Activated naive CD4-positive, alpha-beta T cell (primary cell): ENCODE measurements around the gene PRDX4.
A peak's percentile ranks its signal among the peaks of the same experiment; 100 is the strongest.
"Not testable (repeated sequence)": the region's sequence is repeated elsewhere in the genome, so short reads cannot be mapped to it uniquely, and the experiment has no call there.

Source experiments
- DNase-seq, 4 experiments: peaks; one replicate each; lab custom pipeline; 2025; lab: John Stamatoyannopoulos, UW

Gene PRDX4

DNA sequence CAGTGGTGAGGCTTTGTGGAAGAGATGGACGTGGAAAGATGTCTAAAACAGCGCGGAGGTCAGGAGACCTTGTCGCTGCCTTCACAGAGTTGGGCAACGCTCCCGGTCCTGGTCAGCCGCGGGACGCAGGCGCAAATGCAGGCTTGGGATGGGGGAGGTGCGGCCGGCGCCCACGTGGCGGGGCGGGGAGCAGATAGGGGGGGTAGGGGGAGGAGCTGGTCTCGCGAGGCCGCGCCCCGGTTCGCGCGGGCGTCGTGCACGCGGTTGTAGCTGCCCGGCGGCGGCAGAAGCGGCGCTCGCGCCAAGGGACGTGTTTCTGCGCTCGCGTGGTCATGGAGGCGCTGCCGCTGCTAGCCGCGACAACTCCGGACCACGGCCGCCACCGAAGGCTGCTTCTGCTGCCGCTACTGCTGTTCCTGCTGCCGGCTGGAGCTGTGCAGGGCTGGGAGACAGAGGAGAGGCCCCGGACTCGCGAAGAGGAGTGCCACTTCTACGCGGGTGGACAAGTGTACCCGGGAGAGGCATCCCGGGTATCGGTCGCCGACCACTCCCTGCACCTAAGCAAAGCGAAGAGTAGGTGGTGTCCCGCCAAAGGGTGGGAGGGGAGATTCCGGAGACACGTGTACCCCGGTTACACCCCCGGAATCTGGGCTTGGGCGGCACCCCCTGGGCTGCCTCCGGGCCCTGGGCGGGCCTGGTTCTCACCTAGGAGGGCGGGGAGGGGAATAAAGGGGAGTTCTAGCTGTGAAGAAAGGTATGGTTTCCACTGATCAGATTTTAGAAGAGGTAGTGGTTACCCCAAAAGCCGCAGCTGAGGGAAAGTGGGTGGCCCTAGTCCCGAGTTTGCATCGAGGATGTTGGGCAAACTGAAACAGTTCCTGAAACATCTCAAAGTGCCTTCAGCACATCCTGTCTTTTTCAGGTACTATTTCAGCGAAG lies at the start of gene PRDX4:
PRDX4 (plus strand) TSS at position 255 of the 939 bp plus-strand sequence; CDS start at position 333, 78 bp downstream.
- peak; percentile 35 to 65 (median 36) for DNase-seq

DNA sequence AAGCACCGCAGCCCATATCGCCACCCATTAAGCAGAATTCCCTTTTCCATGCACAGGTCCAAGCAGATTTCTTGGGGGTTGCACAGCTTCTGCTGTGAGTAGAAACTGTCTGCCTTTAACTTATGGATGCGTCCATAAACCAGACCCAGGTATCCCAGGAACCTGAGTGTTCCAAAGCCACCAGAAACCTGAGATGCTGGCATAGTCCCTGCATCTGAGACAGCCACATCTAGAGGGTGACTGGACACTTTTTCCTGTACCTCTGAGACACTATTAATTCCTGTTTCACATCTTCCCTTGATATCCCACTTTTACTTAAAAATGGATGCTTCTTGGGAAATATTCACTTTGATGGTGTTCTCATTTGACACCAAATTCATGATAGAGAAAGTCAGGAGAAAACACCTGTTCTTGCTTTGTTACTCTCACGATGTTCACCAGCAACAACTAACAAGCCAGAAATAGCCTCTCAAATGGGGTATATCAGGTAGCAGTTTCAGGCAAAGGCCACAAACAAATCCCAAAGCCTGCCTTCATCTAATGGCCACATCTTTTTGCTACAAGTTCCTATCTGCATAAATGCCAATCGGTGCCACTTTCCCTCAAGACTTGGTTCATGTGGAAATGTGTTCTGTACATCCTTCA lies 45.5 kb upstream of the PRDX4 start:
- DNase-seq = no peak

DNA sequence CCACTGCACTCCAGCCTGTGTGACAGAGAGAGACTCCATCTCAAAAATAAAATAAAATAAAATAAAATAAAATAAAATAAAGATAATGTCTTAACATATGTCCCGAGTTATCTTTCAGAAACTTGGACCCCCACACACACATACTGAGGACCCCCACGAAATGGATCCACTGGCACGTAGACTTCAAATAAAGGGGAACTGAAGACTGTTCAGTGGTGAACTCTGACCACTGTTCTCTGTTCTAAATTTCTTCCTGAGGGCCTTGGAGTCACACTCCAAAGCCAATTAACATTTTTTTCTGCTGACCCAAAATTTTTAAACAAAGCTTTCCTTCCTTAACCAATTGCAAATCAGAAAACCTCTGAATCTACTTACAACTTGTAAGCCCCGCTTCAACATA lies 43.5 kb upstream of the PRDX4 start:
- no peak for DNase-seq

DNA sequence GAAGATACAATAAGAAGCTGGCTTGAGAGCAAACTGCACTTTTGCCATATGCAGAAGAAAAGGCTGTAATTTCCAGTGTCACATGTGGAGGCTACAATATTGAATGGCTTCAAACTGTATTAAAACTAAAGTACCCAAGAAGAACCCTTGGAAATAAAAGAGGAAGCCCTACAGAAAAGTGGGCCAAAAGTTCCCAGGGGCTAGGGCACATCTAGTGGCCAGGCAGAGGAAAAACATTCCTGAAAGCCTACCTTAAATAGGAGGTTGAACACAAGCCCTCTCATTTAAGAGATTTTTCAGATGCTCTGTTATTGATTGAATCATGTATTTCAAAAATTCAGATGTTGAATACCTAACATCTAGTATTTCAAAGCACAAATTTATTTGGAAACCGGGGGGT lies 40.6 kb upstream of the PRDX4 start:
- DNase-seq = no peak

DNA sequence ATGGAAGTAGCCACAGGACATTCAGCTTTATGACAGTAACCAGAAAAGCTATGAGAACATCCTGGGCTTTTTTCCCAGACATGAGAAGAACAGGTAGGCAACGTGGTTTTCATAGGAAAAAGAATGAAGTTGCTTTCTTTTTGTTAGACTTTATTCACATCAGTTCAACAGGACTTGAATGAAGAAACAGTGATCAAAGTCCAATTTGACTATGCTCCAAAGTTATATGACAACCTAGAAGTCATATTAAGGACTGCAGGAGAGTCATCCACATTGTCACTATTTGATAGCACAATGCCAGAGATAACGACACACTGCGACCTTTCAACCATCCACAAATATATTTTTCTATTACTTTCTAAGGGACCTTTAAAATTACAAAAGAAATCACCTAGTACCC lies 39.2 kb upstream of the PRDX4 start:
- DNase-seq = no peak

DNA sequence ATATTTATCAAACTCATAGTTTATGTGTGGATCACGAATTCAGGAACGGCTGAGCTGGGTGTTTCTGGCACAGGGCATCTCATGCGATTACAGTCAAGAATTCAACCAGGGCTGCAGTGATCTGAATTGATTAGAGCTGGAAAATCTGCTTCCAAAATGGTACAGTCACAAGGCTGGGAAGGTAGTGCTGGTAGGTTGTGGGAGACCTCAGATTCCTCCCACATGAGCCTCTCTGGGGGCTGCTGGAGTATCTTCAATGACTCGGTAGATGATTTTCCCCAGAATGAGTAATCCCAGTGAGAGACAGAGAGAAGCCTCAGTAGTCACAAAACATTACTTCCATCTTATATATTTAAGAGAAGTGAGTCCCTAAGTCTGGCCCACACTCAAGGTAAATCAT lies 36.2 kb upstream of the PRDX4 start:
- no peak for DNase-seq

DNA sequence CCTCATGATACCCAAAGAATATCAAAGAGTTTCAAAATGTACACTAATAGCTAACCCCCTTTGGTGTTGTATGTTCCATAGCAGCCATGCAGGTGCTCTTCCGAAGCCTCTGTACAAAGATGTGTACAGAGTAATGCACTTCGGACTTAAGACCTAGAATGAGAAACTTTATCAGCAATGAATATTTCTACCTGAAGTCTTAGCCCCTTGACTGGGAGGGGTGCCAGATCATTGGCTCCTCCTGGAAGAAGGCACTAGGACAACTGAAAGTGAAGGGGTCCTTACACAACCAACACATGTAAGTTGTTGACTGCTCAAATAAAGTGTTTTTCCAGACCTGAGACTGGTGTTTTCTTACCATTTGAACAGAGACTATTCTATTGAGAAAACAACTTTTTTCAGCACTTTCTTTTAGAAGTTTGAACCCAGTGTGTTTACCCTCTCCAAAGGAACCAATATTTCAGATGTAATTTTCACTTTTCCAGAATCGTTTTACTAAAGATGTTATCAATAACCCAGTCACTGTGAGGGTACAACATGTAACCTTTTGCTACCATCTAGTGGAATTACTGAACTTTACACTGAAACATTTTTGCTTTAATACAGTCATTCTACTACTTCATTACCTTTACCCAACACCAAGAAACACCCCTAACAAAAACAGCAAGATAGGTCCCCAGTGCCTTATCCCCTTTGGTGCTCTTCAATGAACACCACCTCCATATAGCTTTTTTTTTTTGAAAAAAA lies 33.3 kb upstream of the PRDX4 start:
- no peak for DNase-seq

DNA sequence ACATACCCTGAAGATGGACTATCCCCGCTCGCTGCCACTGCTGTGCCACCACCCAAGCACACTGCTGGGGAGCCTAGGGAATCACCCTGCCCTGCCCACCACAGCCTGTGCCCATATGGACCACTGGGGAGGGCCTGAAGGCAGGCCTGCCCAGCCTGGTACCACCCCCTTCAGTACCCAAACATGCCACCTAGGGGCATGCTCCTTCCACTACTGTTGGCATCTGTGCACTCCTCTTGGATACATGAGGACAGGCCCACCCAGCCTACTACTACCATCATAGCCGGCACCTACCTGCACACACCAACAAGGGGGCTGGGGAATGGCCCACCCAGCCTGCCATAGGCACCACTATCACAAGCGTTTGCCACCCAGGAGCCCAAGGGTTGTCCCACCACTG lies 30.1 kb upstream of the PRDX4 start:
- DNase-seq = peak in 2 of 4 experiments; percentile 17 to 22

DNA sequence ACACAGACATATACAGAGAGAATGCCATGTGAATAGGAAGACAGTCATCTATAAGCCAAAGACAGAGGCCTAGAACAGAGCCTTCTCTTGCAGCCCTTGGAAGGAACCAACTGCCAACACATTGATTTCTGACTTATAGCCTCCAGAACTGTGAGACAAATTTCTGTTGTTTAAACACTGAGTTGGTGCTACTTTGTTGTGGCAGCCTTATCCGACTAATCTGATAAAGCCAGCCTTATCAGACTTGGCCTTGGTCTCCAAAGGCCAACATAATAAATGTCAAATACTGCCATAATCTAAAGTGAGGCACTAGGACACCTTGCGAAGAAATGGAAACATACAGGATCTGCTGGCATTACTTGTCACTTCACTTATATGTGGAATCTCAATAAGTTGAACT lies 24.3 kb upstream of the PRDX4 start:
- DNase-seq = no peak

DNA sequence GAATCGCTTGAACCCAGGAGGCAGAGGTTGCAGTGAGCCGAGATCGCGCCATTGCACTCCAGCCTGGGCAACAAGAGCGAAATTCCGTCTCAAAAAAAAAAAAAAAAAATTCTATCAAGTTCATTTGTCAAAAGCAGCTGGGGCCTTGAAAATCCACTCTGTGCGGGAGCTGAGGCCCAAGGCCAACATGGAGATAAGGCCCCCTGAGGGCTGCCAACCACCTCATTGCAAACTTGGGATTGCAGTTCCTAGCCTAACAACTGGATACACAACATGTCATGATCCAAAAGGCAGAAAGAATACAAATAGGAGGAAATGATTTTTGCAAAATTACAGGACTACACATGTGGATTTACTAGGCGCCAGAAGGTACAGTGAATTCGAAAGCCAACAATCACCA lies 22.5 kb upstream of the PRDX4 start:
- no peak for DNase-seq

DNA sequence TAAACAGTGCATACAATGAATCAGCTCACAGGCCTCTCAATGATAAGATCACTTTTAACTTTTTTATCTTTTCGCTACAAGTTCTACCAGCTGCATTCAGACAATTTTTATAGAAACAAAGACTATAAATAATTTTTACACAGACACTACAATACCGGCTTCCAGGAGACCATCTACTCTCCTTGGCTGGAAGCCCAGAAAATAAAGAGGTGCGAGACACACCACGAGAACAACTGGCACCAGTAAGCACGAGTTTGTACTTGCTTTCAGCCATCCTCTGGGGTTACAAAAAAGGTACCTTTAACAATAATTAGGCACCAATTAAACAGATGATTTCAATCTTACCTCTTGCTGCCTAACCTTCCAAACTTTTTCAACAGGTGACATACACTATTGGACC lies 11.2 kb upstream of the PRDX4 start:
- DNase-seq = no peak

DNA sequence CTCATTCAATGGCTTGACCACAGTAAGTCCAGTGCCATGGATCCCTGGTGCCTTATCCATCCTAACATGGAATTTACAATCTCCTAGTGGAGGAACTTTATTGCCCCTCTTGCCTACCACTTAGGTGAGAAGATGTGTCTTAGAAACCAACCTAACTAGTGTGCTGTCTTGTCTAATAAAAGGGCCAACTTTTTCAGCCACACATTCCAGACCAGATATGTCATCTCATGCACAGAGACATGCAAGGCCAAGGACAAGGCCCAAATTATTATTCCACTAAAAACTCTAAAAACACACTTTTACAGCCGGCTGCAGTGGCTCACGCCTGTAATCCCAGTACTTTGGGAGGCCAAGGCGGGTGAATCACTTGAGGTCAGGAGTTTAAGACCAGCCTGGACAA lies 10.6 kb upstream of the PRDX4 start:
- DNase-seq = no peak

DNA sequence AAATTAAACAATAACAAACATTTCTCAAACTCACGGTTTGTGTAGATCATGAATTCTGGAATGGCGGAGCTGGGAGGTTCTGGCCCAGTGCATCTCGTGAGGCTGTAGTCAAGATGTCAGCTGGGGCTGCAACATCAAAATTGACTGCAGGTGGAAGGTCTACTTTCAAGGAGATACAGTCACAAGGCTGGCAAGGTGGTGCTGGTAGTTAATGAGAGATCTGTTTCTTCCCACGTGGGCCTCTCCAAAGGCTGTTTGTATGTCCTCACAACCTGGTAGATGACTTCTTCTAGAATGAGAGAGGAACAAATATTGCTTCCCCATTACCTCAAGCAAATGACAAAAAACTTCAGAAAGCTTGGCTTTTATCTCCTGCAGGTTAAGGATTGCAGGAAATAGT lies 8.0 kb upstream of the PRDX4 start:
- no peak for DNase-seq

DNA sequence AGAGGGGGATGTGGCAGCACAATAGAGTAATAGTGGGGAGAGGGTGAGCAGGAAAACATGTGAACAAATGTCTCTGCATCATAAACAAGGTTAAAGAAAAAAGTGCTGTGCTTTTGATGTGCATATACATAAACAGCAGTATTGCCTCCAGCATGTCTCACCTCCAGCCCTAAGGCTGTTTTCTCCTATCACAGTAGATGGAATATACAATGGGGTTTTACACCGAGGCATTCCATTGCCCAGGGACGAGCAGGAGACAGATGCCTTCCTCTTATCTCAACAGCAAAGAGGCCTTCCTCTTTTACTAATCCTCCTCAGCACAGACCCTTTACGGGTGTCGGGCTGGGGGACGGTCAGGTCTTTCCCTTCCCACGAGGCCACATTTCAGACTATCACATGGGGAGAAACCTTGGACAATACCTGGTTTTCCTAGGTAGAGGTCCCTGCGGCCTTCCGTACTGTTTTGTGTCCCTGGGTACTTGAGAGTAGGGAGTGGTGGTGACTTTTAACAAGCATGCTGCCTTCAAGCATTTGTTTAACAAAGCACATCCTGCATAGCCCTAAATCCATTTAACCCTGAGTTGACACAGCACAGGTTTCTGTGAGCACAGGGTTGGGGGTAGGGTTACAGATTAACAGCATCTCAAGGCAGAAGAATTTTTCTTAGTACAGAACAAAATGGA lies 7.1 kb upstream of the PRDX4 start:
- not testable (repeated sequence) for DNase-seq

DNA sequence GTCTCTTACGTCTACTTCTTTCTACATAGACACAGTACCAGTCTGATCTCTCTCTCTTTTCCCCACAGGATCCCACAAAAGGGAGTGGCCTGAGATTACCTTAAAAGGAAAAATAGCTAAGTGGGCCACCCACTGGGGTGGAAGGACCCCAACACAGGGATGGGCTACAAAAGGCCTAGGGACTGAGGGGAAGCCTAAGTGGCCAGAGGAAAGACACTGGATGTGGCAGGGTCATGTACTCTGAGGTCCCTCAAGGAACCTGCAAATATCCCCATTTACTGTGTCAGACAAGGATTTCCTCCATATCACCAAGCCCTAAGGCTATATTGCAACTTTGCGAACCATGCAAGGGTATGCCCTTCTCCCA lies 6.5 kb upstream of the PRDX4 start:
- no peak for DNase-seq

DNA sequence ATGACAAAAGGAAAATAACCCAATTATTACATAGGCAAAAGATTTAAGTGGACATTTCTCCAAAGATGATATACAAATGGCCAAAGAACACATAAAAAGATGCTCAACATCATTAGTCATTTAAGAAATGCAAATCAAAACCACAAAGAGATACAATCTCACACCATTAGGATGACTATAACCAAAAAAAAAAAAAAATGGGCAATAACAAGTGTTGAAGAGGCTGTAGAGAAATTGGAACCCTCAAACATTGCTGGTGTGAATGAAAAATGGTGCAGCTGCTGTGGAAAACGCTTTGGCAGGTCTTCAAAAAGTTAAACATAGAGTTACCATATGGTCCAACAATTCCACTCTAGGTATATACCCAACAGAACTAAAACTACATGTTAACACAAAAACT lies 5.6 kb upstream of the PRDX4 start:
- DNase-seq = no peak

DNA sequence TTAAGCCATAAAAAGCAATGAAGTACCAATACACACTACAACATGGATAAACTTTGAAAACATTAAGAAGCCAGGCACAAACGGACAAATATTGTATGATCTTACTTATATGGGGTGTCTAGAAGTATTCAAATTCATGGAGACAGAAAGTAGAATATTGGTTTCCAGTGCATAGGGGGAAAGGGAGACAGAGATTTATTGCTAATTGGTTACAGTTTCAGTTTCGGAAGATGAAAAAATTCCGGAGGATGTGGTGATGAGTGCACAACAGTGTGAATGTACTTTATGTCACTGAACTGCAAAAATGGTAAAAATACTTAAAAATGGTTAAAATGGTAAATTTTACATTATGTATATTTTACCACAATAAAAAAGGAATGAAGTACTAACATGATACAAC lies 5.1 kb upstream of the PRDX4 start:
- DNase-seq = no peak

DNA sequence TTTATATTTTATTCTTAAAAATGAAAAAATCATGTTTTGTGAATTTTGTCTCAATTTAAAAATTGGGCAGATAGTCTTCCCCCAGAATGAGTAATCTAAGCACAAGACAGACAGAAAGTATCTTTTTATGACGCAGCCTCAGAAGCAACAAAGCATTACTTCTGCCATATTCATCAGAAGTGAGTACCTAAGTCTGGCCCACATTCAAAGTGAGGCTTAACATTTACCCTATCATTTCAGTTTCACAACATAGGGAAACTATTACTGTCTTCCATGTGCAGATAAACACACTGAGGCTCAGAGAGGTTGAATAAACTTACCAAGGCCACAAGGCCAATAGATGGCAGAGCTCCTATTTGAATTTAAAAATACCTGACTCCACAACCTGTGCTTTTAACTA lies 4.4 kb upstream of the PRDX4 start:
- no peak for DNase-seq

DNA sequence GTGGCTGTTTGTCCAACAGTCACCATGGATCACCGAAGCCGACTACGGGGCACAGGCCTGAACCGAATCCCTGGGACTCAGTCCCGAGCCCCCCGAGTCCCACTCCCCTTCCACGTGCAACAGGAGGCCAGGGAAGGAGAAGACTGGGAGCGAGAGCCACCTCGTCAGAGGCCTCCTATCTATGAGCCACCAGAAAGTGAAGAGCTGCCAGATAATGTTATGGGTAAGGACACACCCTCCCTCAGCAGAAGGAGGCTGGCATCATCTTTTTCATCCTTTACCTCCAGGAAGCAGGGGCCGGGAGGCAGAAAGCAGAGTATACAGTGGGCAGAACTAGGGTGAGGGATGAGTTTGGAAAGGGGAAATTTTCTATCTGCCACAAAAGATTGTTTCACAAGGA lies 2.8 kb upstream of the PRDX4 start:
- DNase-seq = no peak

DNA sequence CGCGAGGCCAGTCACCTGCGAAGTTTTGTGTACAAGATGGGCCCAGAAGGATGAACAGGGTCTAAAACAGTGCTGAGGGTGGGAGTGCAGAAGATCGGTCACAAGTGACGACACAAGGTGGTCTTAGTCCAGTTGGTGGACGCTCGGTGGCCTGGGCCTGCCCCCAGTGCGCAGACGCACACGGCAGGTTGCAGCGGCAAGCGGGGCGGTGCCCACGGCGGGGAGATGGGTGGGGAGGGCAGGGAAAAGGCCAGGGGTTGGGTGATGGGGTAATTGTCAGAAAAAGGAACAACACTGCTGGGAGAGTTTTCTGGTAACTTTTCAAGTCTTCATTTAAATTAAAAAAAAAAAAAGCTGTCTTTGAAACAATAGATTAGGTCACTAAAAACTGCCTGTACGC lies 1.0 kb upstream of the PRDX4 start:
- no peak for DNase-seq

DNA sequence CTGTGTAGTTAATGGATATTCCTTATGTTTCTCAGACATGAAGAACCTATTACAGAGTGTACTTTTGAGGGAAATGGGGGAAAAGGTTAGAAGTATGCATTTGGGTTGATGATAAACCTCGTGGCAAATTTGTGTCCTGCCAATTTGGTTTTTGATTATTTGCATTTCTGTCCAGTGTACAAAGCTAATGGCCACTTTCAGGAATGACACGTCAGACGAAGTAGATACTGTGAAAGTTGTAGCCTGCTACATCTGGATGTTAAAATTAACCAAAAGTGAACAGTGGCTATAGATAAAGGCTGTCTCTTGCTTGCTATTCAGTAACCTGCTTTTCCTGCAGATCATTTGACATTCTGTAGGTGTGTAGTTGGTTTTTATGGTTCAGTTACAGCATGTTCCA lies 1.0 kb downstream of the PRDX4 start:
- DNase-seq = no peak

DNA sequence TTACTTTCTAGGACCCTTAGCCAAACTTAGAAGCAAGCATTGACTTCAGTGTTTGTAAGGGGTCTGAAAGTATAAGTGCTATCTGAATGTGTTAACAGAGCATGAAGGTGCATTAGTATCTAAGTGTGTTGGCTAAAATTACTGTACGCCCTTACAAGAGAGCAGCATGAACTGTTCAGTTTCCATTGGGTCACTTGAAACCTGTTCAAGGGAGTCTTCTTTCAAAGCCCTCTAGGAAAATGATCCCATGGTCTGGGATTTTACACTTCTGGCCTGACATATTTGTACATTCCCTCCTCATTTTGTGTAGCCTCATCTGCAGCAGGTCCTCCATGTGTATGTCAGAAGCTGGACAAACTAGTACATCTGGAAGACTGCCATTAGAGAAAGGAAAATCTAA lies 3.2 kb downstream of the PRDX4 start:
- no peak for DNase-seq
